ENCODE measurements around the gene UBE2N. TPM values are rescaled to one million over a fixed set of nuclear protein-coding genes. Genes with fewer than 3 reads are reported as not detected.

Gene UBE2N
- total and polyA plus RNA-seq, 2 experiments from 2014 or later, result 154 to 385 TPM

GRCh38 chr12:93370947-93371346 lies 70.8 kb downstream of the UBE2N start:
- TF ChIP-seq REST (IDR thresholded peaks at IDR 0.05; ENCODE audit: unreplicated experiment) (no peak), EZH2 (IDR thresholded peaks at IDR 0.05; ENCODE audit: low read depth, unreplicated experiment) (no peak), ZNF462 (CRISPR knock-in tag; IDR thresholded peaks at IDR 0.05) (no peak), NANOG (IDR thresholded peaks at IDR 0.05; ENCODE audit: borderline replicate concordance) (no peak), CREB1 (CRISPR knock-in tag; IDR thresholded peaks at IDR 0.05; ENCODE audit: low read depth) (no peak), ZNF114 (CRISPR knock-in tag; IDR thresholded peaks at IDR 0.05) (no peak), CTCF (conservative IDR thresholded peaks at IDR 0.05; ENCODE audit: low read depth in 2 of 2) (no peak), JUNB (IDR thresholded peaks at IDR 0.05; ENCODE audit: unreplicated experiment) (no peak), ETS1 (IDR thresholded peaks at IDR 0.05) (no peak), STAT1 (IDR thresholded peaks at IDR 0.05; ENCODE audit: unreplicated experiment) (no peak), POLR2AphosphoS5 (IDR thresholded peaks at IDR 0.05; ENCODE audit: low read depth) (no peak), EZH2phosphoT487 (IDR thresholded peaks at IDR 0.05; ENCODE audit: unreplicated experiment) (no peak), ZNF331 (CRISPR knock-in tag; IDR thresholded peaks at IDR 0.05; ENCODE audit: low read depth) (no peak)
- H3K4me1 Mint-ChIP-seq, result peaks cover 35% of the 10 kb centered on the region
- H3K4me3 Mint-ChIP-seq, result no peak overlapping the region

More at GRCh38 chr12:93370947-93371346, 70.8 kb downstream of the UBE2N start:
- Histone ChIP-seq H4K20me1 (replicated peaks; ENCODE audit: insufficient read depth) (no peaks in the 10 kb centered on the region), H3K36me3 (ENCODE audit: insufficient read depth) (no peaks in the 10 kb centered on the region), H3K9me2 (ENCODE audit: insufficient read depth) (no peaks in the 10 kb centered on the region), H3K4me2 (peak overlapping the region; percentile 52; the same call in 1 of the 2 replicates), H3K27ac (ENCODE audit: low read depth) (no peak overlapping the region), H3K27me3 (ENCODE audit: insufficient read depth) (no peaks in the 10 kb centered on the region), H3K79me2 (replicated peaks; ENCODE audit: insufficient read depth) (no peaks in the 10 kb centered on the region), H3K4me1 (ENCODE audit: insufficient read depth) (peaks cover 51% of the 10 kb centered on the region), H2AFZ (no peak overlapping the region), H3F3A (replicated peaks; ENCODE audit: low read depth) (peaks cover 1% of the 10 kb centered on the region; the same call in 1 of the 2 replicates), H3K4me3 (no peak overlapping the region)
- peaks cover 8% of the 10 kb centered on the region; the same call in 1 of the 3 replicates for H3K36me3 Mint-ChIP-seq (ENCODE audit: low read depth)
- ATAC-seq, result peak; percentile 26; the same call in 1 of the 3 replicates
- no peaks in the 10 kb centered on the region for H3K27me3 Mint-ChIP-seq (ENCODE audit: insufficient read depth, low read depth, poor library complexity)
- 0 out of 3 replicates have a peak, but pooled peaks cover 3% of the 10 kb centered on the region for H3K9me3 Mint-ChIP-seq
- peak; percentile 58 for DNase-seq (ENCODE audit: low spot score)
- H3K27ac Mint-ChIP-seq, result no peak overlapping the region

Measured in GM23338 (cell line).